ENCODE results near the gene KCNE3. TPM values are rescaled to one million over a fixed set of nuclear protein-coding genes. Genes with fewer than 3 reads are reported as not detected.

Gene KCNE3
- total and polyA plus RNA-seq, 2 of the 13 experiments (the other 11 are each of a cell fraction or from before 2014, with no cell fraction given), result 0.33 to 2.2 TPM

DNA sequence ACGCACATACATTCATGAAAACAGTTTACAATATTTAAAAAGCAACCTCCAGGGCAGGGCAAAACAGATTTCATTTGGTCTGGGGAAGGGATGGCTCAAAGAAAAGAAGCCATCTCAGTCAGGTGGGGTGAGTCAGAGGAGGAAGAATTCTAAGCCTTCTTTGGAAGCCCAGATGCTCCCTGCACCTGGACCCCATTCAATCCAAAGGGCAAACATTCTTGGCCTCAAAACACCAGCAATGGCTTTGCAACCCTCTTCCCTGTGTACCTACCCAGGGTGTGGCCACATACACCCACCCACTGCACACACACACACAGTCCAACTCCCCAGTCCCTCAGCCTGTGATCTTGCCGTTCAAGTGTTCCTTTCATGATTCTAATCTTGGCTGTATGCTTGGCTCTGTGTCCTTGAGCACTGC is 2.0 kb downstream of the KCNE3 start:
- Histone ChIP-seq H4K20me1 (ENCODE audit: insufficient read depth, low read length) (no peaks in the 10 kb centered on the region), H2AFZ (ENCODE audit: low read length) (no peak overlapping the region), H3K4me2 (ENCODE audit: low read depth, low read length) (peak overlapping the region; percentile 28; the same call in 1 of the 2 replicates), H3K4me1 (ENCODE audit: insufficient read depth, low read length) (peaks cover 66% of the 10 kb centered on the region), H3K4me3 (replicated peaks in 1 of 3; ENCODE audit: insufficient read depth in 1 of 3, low read depth in 2 of 3, low read length in 3 of 3) (no peak overlapping the region), H3K79me2 (ENCODE audit: insufficient read depth, low read length) (no peaks in the 10 kb centered on the region), H3K36me3 (replicated peaks in 1 of 2; ENCODE audit: control insufficient read depth in 1 of 2, insufficient read depth in 2 of 2, low read length in 2 of 2) (no peaks in the 10 kb centered on the region), H3K9me3 (ENCODE audit: low read length) (no peaks in the 10 kb centered on the region), H3K27ac (ENCODE audit: extremely low read length, insufficient read depth, low read length) (no peak overlapping the region), H3K27me3 (ENCODE audit: control insufficient read depth in 1 of 2, insufficient read depth in 2 of 2, low read length in 2 of 2) (no peaks in the 10 kb centered on the region), H3K9ac (ENCODE audit: insufficient read depth, low read depth, low read length) (no peak overlapping the region)
- peak; percentile 66 for ATAC-seq
- 6% methylated on average over 2 of the region's 2 CpGs for WGBS (ENCODE audit: low lambda C conversion rate)
- ChIA-PET CTCF (ENCODE audit: low intra/inter-chr PET ratio, low total read pairs) (no interaction called here), POLR2A (no interaction called here)
- FAIRE-seq, result peak; percentile 63
- peak; percentile 68 for DNase-seq (ENCODE audit: low spot score)
- no TSS peak for BruUV-seq (replicated peaks)
- intact Hi-C loops (cut with micrococcal nuclease; ENCODE audit: unreplicated experiment) (no loop called here), in situ Hi-C loops (cut with HindIII; ENCODE audit: extremely low pct_ligation_motif_present, low pct_unique_long_range_greater_than_20kb) (loop anchor here (10.0 kb wide), 1 partner anchor 90 kb away; no protein-coding TSS in a partner anchor)
- TF ChIP-seq CHCHD3 (CRISPR knock-in tag; IDR thresholded peaks at IDR 0.05) (no peak), SALL1 (CRISPR knock-in tag; IDR thresholded peaks at IDR 0.05) (peak; percentile 25; the same call in 1 of the 2 replicates), FOXA3 (CRISPR knock-in tag; IDR thresholded peaks at IDR 0.05) (peak; percentile 72), TCF7 (IDR thresholded peaks at IDR 0.05; ENCODE audit: low read depth) (peak; percentile 82), NR2F6 (IDR thresholded peaks at IDR 0.05) (0 out of 2 replicates have a peak, but pooled peaks have one; percentile 35), NR2F6 (CRISPR knock-in tag; IDR thresholded peaks at IDR 0.05) (peak; percentile 29; the same call in 1 of the 2 replicates), CREM (IDR thresholded peaks at IDR 0.05) (peak; percentile 56; the same call in 1 of the 2 replicates), CREM (CRISPR knock-in tag; IDR thresholded peaks at IDR 0.05) (no peak), MED1 (CRISPR knock-in tag; IDR thresholded peaks at IDR 0.05) (0 out of 2 replicates have a peak, but pooled peaks have one; percentile 15), NCOA2 (CRISPR knock-in tag; IDR thresholded peaks at IDR 0.05) (peak; percentile 74), KDM6A (CRISPR knock-in tag; IDR thresholded peaks at IDR 0.05; ENCODE audit: low read depth) (peak; percentile 33; the same call in 1 of the 2 replicates), SOX6 (IDR thresholded peaks at IDR 0.05) (no peak), SOX6 (CRISPR knock-in tag; IDR thresholded peaks at IDR 0.05) (peak; percentile 47; the same call in 1 of the 2 replicates), FOSL2 (CRISPR knock-in tag; IDR thresholded peaks at IDR 0.05) (peak; percentile 74), FOXP4 (CRISPR knock-in tag; IDR thresholded peaks at IDR 0.05) (peak; percentile 22; the same call in 1 of the 2 replicates), KAT2B (IDR thresholded peaks at IDR 0.05; ENCODE audit: borderline replicate concordance, low read depth, low read length) (no peak), ZNF274 (CRISPR knock-in tag; IDR thresholded peaks at IDR 0.05) (no peak), TFAP4 (IDR thresholded peaks at IDR 0.05; ENCODE audit: borderline replicate concordance, low read depth) (peak; percentile 38; the same call in 1 of the 2 replicates), ZNF12 (CRISPR knock-in tag; IDR thresholded peaks at IDR 0.05) (peak; percentile 37; the same call in 1 of the 2 replicates), RORA (CRISPR knock-in tag; IDR thresholded peaks at IDR 0.05) (no peak), MTF2 (CRISPR knock-in tag; IDR thresholded peaks at IDR 0.05; ENCODE audit: borderline replicate concordance) (no peak), KMT2A (CRISPR knock-in tag; IDR thresholded peaks at IDR 0.05) (no peak)
- TF ChIP-seq, protein P1, sequence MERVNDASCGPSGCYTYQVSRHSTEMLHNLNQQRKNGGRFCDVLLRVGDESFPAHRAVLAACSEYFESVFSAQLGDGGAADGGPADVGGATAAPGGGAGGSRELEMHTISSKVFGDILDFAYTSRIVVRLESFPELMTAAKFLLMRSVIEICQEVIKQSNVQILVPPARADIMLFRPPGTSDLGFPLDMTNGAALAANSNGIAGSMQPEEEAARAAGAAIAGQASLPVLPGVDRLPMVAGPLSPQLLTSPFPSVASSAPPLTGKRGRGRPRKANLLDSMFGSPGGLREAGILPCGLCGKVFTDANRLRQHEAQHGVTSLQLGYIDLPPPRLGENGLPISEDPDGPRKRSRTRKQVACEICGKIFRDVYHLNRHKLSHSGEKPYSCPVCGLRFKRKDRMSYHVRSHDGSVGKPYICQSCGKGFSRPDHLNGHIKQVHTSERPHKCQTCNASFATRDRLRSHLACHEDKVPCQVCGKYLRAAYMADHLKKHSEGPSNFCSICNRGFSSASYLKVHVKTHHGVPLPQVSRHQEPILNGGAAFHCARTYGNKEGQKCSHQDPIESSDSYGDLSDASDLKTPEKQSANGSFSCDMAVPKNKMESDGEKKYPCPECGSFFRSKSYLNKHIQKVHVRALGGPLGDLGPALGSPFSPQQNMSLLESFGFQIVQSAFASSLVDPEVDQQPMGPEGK (CRISPR knock-in tag; IDR thresholded peaks at IDR 0.05), result peak; percentile 59
- TF ChIP-seq, protein P2, sequence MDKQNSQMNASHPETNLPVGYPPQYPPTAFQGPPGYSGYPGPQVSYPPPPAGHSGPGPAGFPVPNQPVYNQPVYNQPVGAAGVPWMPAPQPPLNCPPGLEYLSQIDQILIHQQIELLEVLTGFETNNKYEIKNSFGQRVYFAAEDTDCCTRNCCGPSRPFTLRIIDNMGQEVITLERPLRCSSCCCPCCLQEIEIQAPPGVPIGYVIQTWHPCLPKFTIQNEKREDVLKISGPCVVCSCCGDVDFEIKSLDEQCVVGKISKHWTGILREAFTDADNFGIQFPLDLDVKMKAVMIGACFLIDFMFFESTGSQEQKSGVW (CRISPR knock-in tag; IDR thresholded peaks at IDR 0.05; ENCODE audit: borderline replicate concordance), result no peak

Data from HepG2 (cell line).